MM.1S (cell line): ENCODE measurements around the gene FMN1.

ENCODE experiments used
- DNase-seq: peaks from one replicate; pipeline ENCODE4 v3.0.0-alpha.2; 2015
- H2AFZ ChIP-seq: fragments of 300-600 bp; sonication (generic); 2 replicates; pipeline ENCODE4 v1.6.0; 2016; ENCODE audit warnings: antibody characterized with exemption, low read length
- H3F3A ChIP-seq: fragments of 300-600 bp; sonication (generic); 2 replicates; pipeline ENCODE4 v1.6.1; 2016; ENCODE audit warnings: mild to moderate bottlenecking, antibody characterized with exemption, low read length, moderate library complexity, mixed read lengths; ENCODE audit not compliant: insufficient read depth
- H3K27ac ChIP-seq: fragments of 300-600 bp; sonication (generic); 2 replicates; pipeline ENCODE4 v1.5.1; 2016; ENCODE audit warnings: mild to moderate bottlenecking, low read length
- H3K27me3 ChIP-seq: fragments of 300-600 bp; sonication (generic); replicated peaks from 2 replicates; pipeline ENCODE4 v1.6.0; 2016; ENCODE audit warnings: low read length; ENCODE audit not compliant: insufficient read depth
- H3K36me3 ChIP-seq: fragments of 300-600 bp; sonication (generic); replicated peaks from 2 replicates; pipeline ENCODE4 v1.6.1; 2016; ENCODE audit warnings: mild to moderate bottlenecking, low read length, mixed read lengths; ENCODE audit not compliant: insufficient read depth
- H3K4me1 ChIP-seq: fragments of 300-600 bp; sonication (generic); 2 replicates; pipeline ENCODE4 v1.6.1; 2016; ENCODE audit warnings: low read length, mixed read lengths
- H3K4me2 ChIP-seq: fragments of 300-600 bp; sonication (generic); 2 replicates; pipeline ENCODE4 v1.6.0; 2016; ENCODE audit warnings: low read depth, low read length
- H3K4me3 ChIP-seq: fragments of 300-600 bp; sonication (generic); 2 replicates; pipeline ENCODE4 v1.5.1; 2016; ENCODE audit warnings: low read length, mixed read lengths
- H3K79me2 ChIP-seq: fragments of 300-600 bp; sonication (generic); 2 replicates; pipeline ENCODE4 v1.6.1; 2016; ENCODE audit warnings: mixed run types, low read length, mixed read lengths
- H3K9ac ChIP-seq: fragments of 300-600 bp; sonication (generic); 2 replicates; pipeline ENCODE4 v1.6.1; 2016; ENCODE audit warnings: low read length, mixed read lengths
- H3K9me2 ChIP-seq: fragments of 300-600 bp; sonication (generic); replicated peaks from 2 replicates; pipeline ENCODE4 v1.6.1; 2016; ENCODE audit warnings: mild to moderate bottlenecking, low read length, mixed read lengths; ENCODE audit not compliant: insufficient read depth
- H3K9me3 ChIP-seq: fragments of 300-600 bp; sonication (generic); replicated peaks from 2 replicates; pipeline ENCODE4 v1.6.1; 2016; ENCODE audit warnings: mild to moderate bottlenecking, low read length, mixed read lengths; ENCODE audit not compliant: insufficient read depth
- H4K20me1 ChIP-seq: fragments of 300-600 bp; sonication (generic); 2 replicates; pipeline ENCODE4 v1.6.1; 2016; ENCODE audit warnings: mild to moderate bottlenecking, low read length, moderate library complexity, mixed read lengths; ENCODE audit not compliant: insufficient read depth
- CTCF ChIP-seq: fragments of 300-600 bp; sonication (generic); IDR thresholded peaks from 2 replicates; pipeline ENCODE4 v1.5.1; 2016; ENCODE audit warnings: antibody characterized with exemption, low read length, mixed read lengths
- EZH2 ChIP-seq: fragments of 300-600 bp; sonication (generic); optimal IDR thresholded peaks from 2 replicates; pipeline ENCODE3; 2017; ENCODE audit warnings: low read depth, mild to moderate bottlenecking, antibody characterized with exemption, low read length, mixed read lengths
- EZH2phosphoT487 ChIP-seq: fragments of 300-600 bp; sonication (generic); IDR thresholded peaks from 2 replicates; pipeline ENCODE4 v1.6.1; 2018; ENCODE audit warnings: antibody characterized with exemption, low read length

The FMN1 gene

GRCh38 chr15:33101036-33101435, 93.5 kb downstream of the FMN1 start:
- Histone ChIP-seq H3K27me3 (no peaks in the 10 kb centered on the region), H2AFZ (no peak overlapping the region), H3K9me3 (no peaks in the 10 kb centered on the region), H3K27ac (no peak overlapping the region), H3K4me3 (no peak overlapping the region), H3K4me2 (no peak overlapping the region), H3K9me2 (no peaks in the 10 kb centered on the region), H3K79me2 (no peaks in the 10 kb centered on the region), H3K36me3 (no peaks in the 10 kb centered on the region), H3F3A (no peaks in the 10 kb centered on the region), H3K9ac (no peak overlapping the region), H4K20me1 (no peaks in the 10 kb centered on the region), H3K4me1 (peaks cover 16% of the 10 kb centered on the region)
- DNase-seq: no peak
- TF ChIP-seq EZH2phosphoT487 (no peak), CTCF (no peak), EZH2 (no peak)

- H3K9ac ChIP-seq: no peak overlapping the region
- H3K27me3 ChIP-seq: no peaks in the 10 kb centered on the region
- H3K36me3 ChIP-seq: no peaks in the 10 kb centered on the region
- H3K79me2 ChIP-seq: no peaks in the 10 kb centered on the region
- no peaks in the 10 kb centered on the region for H3F3A ChIP-seq
- H3K4me3 ChIP-seq: no peak overlapping the region
- DNase-seq: no peak
- TF ChIP-seq CTCF (no peak), EZH2 (no peak), EZH2phosphoT487 (no peak)
- no peak overlapping the region for H3K27ac ChIP-seq
- no peaks in the 10 kb centered on the region for H3K9me3 ChIP-seq
- no peak overlapping the region for H3K4me2 ChIP-seq
- no peaks in the 10 kb centered on the region for H4K20me1 ChIP-seq
- peaks cover 16% of the 10 kb centered on the region for H3K4me1 ChIP-seq
- H3K9me2 ChIP-seq: no peaks in the 10 kb centered on the region
- H2AFZ ChIP-seq: no peak overlapping the region
These were observed 94.2 kb downstream of the FMN1 start for GRCh38 chr15:33100314-33100713.

DNA sequence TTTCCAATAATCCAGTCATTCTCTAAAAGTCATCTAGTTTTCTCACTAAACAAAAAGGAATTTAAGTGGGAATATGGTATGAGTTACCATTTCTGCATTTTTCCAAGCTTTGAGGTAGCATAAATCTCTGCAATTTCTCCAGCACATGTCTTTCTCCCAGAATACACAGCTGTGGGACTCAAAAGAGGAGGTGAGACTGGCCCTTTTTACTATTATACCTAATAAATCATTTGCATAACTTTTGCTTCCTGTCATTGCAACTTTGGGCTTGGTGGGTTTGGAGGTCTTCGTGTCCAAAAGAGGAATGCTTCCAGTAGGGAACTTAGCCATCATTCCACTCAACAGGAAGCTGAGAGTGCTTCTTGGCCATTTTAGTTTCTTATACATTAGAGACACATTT, 94.8 kb downstream of the FMN1 start:
- Histone ChIP-seq H3K4me2 (no peak overlapping the region), H4K20me1 (no peaks in the 10 kb centered on the region), H3K27me3 (no peaks in the 10 kb centered on the region), H3K79me2 (no peaks in the 10 kb centered on the region), H2AFZ (no peak overlapping the region), H3K4me1 (peaks cover 12% of the 10 kb centered on the region), H3K9me2 (no peaks in the 10 kb centered on the region), H3K27ac (no peak overlapping the region), H3F3A (no peaks in the 10 kb centered on the region), H3K4me3 (no peak overlapping the region), H3K36me3 (no peaks in the 10 kb centered on the region), H3K9me3 (no peaks in the 10 kb centered on the region), H3K9ac (no peak overlapping the region)
- TF ChIP-seq CTCF: no peak
- no peak for TF ChIP-seq EZH2phosphoT487
- TF ChIP-seq EZH2: no peak
- DNase-seq: no peak

GRCh38 chr15:33099213-33099612, 95.3 kb downstream of the FMN1 start:
- Histone ChIP-seq H3K4me2 (no peak overlapping the region), H2AFZ (no peak overlapping the region), H3F3A (no peaks in the 10 kb centered on the region), H3K9me3 (no peaks in the 10 kb centered on the region), H3K9ac (no peak overlapping the region), H3K27ac (no peak overlapping the region), H3K9me2 (no peaks in the 10 kb centered on the region), H3K4me1 (0 out of 2 replicates have a peak, but pooled peaks cover 8% of the 10 kb centered on the region), H3K27me3 (no peaks in the 10 kb centered on the region), H3K36me3 (no peaks in the 10 kb centered on the region), H4K20me1 (no peaks in the 10 kb centered on the region), H3K4me3 (no peak overlapping the region), H3K79me2 (no peaks in the 10 kb centered on the region)
- no peak for DNase-seq
- TF ChIP-seq EZH2phosphoT487 (no peak), EZH2 (no peak), CTCF (no peak)
